HG02623 (cell line): ENCODE data around the gene UQCC2.

Experiments
- ATAC-seq: cut with Tn5 transposase; IDR thresholded peaks from one replicate; pipeline ENCODE4 v1.9.1; 2021; ENCODE audit warnings: moderate library complexity; ENCODE audit not compliant: unreplicated experiment

UQCC2 gene

DNA sequence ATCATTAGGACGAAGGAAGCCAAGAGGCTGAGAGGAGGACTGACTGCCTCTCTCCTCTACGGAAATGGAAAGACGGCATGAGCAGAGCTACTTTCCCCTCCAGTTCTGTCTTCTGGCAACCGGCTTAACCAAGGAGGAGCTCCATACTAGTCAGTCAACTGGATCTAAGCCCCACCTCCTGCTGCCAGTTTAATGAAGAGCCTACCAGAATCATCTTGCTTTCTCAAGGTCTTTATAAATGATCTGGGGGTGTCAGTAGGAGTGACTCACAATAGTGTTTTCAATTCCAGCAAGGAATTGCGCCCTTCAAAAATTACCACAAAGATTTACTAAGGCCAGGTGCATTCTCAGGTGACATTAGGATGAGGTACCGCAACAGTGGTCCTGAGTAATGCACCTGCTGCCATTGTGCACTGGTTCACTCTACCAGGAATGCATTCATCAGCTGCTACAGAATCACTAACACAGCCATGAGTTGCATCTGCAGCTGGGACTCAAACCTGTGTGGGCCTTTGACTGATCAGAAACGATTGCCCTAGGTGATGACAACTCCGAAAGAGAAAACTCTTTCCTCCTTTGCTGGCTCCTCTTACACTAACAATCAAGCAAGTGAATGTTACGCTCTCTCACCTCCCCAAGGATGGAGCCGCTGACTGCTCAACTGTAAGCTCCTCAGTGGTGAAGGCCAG, 2.8 kb downstream of the UQCC2 start:
- no peak for ATAC-seq

DNA sequence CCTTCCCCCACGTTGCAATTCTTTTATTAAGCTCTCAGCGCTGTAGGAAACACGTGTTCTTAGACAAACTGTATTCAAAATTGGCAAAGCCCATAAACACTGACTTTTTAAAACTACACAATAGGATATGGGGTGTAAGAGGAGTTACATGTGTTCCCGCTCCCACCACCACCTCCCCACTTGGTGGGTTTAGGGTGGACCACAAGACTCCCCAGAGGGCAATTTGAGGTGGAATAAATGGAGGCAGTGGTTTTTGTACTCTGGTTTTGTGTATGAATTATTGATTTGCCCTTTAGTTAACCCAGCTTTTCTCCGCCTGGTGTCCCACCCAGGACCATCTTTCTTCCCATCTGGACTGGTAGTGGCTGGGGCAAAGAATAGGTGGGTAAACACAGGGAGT, 3.7 kb downstream of the UQCC2 start:
- no peak for ATAC-seq

DNA sequence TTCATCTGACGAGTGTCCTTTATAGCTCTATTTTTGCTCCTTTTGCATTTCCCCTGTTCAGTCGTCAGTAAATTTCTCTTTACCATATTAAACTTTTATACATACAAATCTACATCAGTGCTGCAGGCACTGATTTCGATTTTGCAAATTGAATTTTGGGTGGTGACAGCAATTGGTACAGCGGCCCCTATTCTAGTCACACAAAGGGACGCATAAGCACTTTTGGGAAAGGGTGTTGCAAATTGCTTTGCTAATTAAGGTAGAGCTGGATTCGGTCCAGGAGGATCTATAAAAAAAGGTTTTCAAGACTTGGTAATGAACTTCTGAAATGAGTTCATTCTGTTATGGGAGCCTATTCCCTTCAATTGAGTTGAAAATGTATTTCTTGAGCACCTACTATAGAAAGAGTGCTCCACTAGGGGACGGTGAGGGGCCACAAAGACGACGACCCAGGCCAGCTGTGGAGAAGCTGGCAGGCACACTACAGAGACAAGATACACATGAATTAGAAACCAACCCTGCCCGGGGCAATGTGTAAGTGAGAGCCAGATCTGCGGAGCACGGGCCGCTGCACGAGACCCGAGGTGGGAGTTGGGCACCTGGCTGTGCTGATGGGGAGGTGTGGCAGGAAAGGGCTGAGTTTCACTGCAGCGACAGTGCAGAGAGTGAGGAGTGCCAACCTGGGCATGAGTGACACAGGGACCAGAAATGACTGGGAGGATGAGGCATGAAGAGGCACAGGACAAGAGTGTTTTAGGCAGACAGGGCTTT, 5.4 kb downstream of the UQCC2 start:
- no peak for ATAC-seq

DNA sequence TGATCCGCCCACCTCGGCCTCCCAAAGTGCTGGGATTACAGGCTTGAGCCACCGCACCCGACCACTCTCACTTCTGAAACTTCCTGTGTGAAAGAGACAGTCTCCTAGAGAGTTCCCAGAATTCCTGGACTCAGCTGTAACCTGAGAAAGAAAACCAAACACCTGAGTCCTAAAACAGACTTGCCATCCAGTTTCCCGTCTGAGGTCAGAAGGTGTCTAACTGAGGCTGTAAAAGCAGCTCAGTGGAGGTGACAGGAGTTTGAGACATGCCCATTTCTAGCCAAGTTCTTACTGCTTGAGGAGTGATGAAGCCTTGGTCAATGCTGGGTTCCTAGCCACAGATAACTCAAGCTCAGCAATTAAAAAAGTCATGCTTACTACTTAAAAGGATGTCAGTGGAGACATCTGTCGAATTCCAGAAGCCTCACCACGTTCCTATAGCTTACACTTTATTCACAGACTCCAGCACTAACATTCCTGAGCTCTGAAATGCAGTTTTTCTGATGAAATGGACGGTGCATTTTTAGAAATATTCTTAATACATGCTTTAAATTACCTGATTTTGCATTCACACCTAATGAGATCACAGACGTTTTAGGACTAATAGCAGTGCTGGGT, 6.1 kb downstream of the UQCC2 start:
- no peak for ATAC-seq

DNA sequence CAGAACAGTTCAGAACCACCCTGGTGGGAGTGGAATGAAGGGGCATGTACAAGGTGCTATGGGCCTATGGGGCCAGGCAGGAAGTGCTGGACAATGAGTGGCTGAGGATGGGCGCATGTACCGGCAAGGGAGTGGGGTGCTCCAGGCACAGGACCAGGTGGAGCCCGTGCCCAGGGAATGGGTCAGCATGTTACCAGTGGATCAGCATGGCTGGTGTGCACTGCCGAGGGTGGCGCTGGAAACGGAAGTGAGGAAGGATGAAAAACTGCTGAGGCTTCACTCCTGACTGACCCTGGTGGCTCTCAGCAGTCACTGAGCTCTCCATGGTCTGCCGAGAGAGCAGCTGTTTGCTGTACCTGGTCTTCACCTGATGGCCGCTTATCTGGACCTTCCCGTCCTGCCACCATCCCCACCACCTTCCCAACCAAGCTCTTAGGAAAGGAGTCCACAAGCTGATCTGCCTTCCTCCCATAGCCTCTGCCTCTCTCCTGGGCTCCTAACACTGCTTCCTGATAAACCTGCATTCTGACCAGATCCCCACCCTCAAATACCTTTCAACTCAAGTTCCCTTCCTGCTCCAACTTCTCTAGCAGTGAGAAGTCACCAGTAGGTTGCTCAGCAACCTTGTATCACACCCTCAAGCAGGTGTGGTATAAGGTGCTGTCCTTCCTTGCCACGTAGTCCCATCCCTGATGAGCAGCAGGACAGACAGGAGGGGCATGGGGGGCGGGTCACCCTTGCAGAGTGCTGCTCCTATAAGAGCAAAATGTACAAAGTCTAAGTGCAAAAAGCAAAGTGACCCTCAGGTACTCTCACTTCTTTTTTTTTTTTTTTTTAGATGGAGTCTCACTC, 7.1 kb downstream of the UQCC2 start:
- no peak for ATAC-seq

- ATAC-seq, result no peak
These were observed 9.0 kb downstream of the UQCC2 start for GRCh38 chr6:33702345-33702977.

DNA sequence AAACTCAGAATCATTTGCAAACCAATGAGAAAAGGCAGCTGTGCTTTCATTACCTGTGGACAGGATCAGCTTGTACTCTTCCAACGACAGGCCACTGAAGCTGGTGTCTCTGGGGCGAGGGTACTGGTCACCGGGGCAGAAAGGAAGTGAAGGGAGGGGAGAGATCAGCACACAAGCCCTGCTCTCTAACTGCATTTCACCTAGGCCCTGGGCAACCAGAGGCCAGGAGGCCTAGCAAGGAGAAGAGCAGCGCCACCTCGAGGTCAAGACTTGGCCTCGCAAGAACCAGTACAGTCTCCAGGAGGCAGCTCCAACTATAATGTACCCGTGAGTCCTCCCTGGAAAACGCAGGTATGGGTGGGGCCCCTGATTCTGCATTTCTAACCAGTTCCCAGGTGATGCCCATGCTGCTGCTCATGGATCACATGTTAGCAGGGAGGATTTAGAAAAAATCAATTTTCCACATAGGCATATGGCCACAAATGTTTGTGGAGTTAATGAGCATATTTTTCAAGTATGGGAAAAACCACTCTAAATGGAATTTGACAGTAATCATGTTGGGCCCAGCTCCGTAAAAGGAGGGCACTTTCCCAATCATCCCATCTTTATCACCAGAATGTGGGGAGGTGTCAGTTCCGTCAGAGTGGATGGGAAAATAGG, 11.0 kb downstream of the UQCC2 start:
- no peak for ATAC-seq

GRCh38 chr6:33699739-33700138, 11.8 kb downstream of the UQCC2 start:
- ATAC-seq, result no peak

- no peak for ATAC-seq
These were observed 12.4 kb downstream of the UQCC2 start for GRCh38 chr6:33699131-33699530.

- ATAC-seq, result no peak
These were observed 13.0 kb downstream of the UQCC2 start for GRCh38 chr6:33698494-33698893.

DNA sequence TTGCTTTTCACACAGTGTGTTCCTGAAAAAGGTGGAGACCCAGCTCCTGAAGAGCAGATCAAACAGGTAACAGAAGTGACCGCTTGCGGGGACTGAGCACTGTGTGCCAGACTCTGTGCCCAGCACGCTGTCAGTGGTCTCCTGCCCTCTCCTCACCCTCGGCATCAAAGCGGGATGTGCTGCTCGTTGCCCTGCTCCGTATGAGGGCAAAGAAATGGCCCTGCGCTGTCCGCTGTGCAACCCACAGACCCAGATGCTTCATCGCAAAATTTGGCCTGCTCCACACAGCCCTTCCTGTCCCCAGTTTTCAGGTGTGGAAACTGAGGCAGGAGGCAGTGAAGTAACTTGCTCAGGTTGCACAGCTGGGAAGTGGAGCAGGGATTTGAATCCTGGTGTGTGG, 13.7 kb downstream of the UQCC2 start:
- ATAC-seq, result no peak

- ATAC-seq, result no peak
These were observed 14.7 kb downstream of the UQCC2 start for GRCh38 chr6:33696548-33697518.

DNA sequence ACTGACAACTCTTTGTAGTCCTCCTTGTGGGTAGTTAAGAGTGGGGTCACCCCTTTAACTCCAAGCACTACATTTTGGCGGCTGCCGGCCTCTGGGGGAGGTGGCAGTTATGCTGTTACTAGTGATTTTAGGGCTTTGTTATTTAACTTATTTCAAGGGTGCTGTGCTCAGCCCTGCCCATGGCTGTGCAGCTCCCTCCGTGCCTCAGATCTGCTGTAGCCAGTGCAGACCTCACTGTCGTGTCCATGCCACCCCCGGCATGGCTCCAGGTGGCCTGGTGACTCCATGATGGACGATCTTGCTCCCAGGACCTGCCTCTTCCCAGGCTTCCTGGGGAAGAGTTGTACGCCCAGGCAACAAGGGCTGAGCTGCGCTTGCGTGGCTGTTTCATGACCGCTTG, 15.4 kb downstream of the UQCC2 start:
- no peak for ATAC-seq

- ATAC-seq, result no peak
These were observed 16.0 kb downstream of the UQCC2 start for GRCh38 chr6:33695451-33695887.

- no peak for ATAC-seq
These were observed 16.5 kb downstream of the UQCC2 start for GRCh38 chr6:33694977-33695376.

- no peak for ATAC-seq
These were observed 17.0 kb downstream of the UQCC2 start for GRCh38 chr6:33694401-33694931.

GRCh38 chr6:33693186-33694105, 18.1 kb downstream of the UQCC2 start:
- ATAC-seq, result no peak

GRCh38 chr6:33692760-33693158, 18.7 kb downstream of the UQCC2 start:
- no peak for ATAC-seq
